Vagina (tissue), 2 donors: Measurements from ENCODE around the gene MND1. TPM values are rescaled to one million over a fixed set of nuclear protein-coding genes. Genes with fewer than 3 reads are reported as not detected.
A peak's percentile ranks its signal among the peaks of the same experiment; 100 is the strongest.

Experiments used
- DNase-seq, 2 donors: peaks; one replicate each; pipeline ENCODE4 v3.0.0-alpha.2; 2017; ENCODE audit errors: extremely low spot score in 2 of 2
- H3K27ac ChIP-seq: fragments of 200-600 bp; sonication (generic); one replicate; pipeline ENCODE4 v1.5.1; 2019
- H3K27me3 ChIP-seq: fragments of 200-600 bp; sonication (generic); one replicate; pipeline ENCODE4 v1.5.1; 2019
- H3K36me3 ChIP-seq, 2 donors: fragments of 200-600 bp; sonication (generic); one replicate each; pipeline ENCODE4 v1.5.1; 2017 to 2019
- H3K4me1 ChIP-seq: fragments of 200-600 bp; sonication (generic); one replicate; pipeline ENCODE4 v1.5.1; 2019
- H3K4me3 ChIP-seq, 2 donors: fragments of 200-600 bp; sonication (generic); 1 replicate in 1 of 2; 2 replicates in 1 of 2; pipeline ENCODE4 v1.5.1; 2016 to 2019
- H3K9me3 ChIP-seq: fragments of 200-600 bp; sonication (generic); one replicate; pipeline ENCODE4 v1.5.1; 2019
- POLR2A ChIP-seq, 2 donors: fragments of 450-650 bp; IDR thresholded peaks; one replicate each; pipeline ENCODE4 v1.6.1; 2017; ENCODE audit warnings: antibody characterized with exemption in 2 of 2, mild to moderate bottlenecking in 2 of 2, moderate library complexity in 2 of 2
- POLR2AphosphoS5 ChIP-seq, 2 donors: sonication (generic); formaldehyde crosslinking; IDR thresholded peaks; one replicate each; pipeline ENCODE4 v1.9.0; 2017; ENCODE audit warnings: antibody characterized with exemption in 2 of 2, mild to moderate bottlenecking in 2 of 2, low read depth in 1 of 2; ENCODE audit not compliant: insufficient read depth in 1 of 2
- intact Hi-C: fragments of 100-400 bp; cut with DNase I; formaldehyde crosslinking; loops from one replicate; pipeline ENCODE4 v1.15.1; 2023
- total RNA-seq: library from RNA; depleted of rRNA; stranded (reverse); fragments of >200 nt; gene quantifications from one replicate; pipeline ENCODE4 v1.2.3, GENCODE V29; 2016
- TF ChIP-seq, protein P1 (sequence below), 3 experiments: fragments of 450-650 bp in 2 of 3; fragments of 200-600 bp in 1 of 3; sonication (generic) in 1 of 3; IDR thresholded peaks; one replicate each; pipeline ENCODE4 v1.5.1; 2017 to 2019; ENCODE audit warnings: antibody characterized with exemption in 3 of 3, mild to moderate bottlenecking in 2 of 3, moderate library complexity in 2 of 3

MND1 gene
- total RNA-seq, 1 donor from 2014 or later, result not detected

GRCh38 chr4:153345012-153345981 is 809 bp downstream of the MND1 start:
- DNase-seq, result no peak
- peak overlapping the region; percentile 53 for H3K27ac ChIP-seq

GRCh38 chr4:153346031-153346430 is 1.5 kb downstream of the MND1 start:
- intact Hi-C loops, result loop anchor here (2.0 kb wide), 1 partner anchor 231 kb away; no protein-coding TSS in a partner anchor
- Histone ChIP-seq H3K36me3 (no peaks in the 10 kb centered on the region), H3K4me1 (no peaks in the 10 kb centered on the region), H3K9me3 (no peaks in the 10 kb centered on the region), H3K27me3 (no peaks in the 10 kb centered on the region), H3K4me3 (no peak overlapping the region), H3K27ac (no peak overlapping the region)
- no peak for DNase-seq
- TF ChIP-seq POLR2AphosphoS5 (IDR thresholded peaks at IDR 0.05; ENCODE audit: insufficient read depth in 1 of 2, low read depth in 1 of 2), result no peak
- TF ChIP-seq, protein P1, sequence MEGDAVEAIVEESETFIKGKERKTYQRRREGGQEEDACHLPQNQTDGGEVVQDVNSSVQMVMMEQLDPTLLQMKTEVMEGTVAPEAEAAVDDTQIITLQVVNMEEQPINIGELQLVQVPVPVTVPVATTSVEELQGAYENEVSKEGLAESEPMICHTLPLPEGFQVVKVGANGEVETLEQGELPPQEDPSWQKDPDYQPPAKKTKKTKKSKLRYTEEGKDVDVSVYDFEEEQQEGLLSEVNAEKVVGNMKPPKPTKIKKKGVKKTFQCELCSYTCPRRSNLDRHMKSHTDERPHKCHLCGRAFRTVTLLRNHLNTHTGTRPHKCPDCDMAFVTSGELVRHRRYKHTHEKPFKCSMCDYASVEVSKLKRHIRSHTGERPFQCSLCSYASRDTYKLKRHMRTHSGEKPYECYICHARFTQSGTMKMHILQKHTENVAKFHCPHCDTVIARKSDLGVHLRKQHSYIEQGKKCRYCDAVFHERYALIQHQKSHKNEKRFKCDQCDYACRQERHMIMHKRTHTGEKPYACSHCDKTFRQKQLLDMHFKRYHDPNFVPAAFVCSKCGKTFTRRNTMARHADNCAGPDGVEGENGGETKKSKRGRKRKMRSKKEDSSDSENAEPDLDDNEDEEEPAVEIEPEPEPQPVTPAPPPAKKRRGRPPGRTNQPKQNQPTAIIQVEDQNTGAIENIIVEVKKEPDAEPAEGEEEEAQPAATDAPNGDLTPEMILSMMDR (IDR thresholded peaks at IDR 0.05), result no peak

More at GRCh38 chr4:153345012-153345981, 809 bp downstream of the MND1 start:
- no peaks in the 10 kb centered on the region for H3K9me3 ChIP-seq
- TF ChIP-seq POLR2AphosphoS5 (IDR thresholded peaks at IDR 0.05; ENCODE audit: insufficient read depth in 1 of 2, low read depth in 1 of 2) (no peak), POLR2A (IDR thresholded peaks at IDR 0.05) (no peak)
- TF ChIP-seq, protein P1 (IDR thresholded peaks at IDR 0.05), result no peak
- no peaks in the 10 kb centered on the region for H3K27me3 ChIP-seq
- no peaks in the 10 kb centered on the region for H3K36me3 ChIP-seq
- H3K4me1 ChIP-seq, result no peaks in the 10 kb centered on the region
- intact Hi-C loops, result no loop called here
- H3K4me3 ChIP-seq, result peak overlapping the region; percentile 72 to 78

- TF ChIP-seq POLR2AphosphoS5 (IDR thresholded peaks at IDR 0.05; ENCODE audit: insufficient read depth in 1 of 2, low read depth in 1 of 2) (no peak), POLR2A (IDR thresholded peaks at IDR 0.05) (no peak)
- TF ChIP-seq, protein P1 (IDR thresholded peaks at IDR 0.05), result no peak
- DNase-seq, result no peak
- intact Hi-C loops, result loop anchor here (2.0 kb wide), 1 partner anchor 230 kb away; no protein-coding TSS in a partner anchor
- no peak overlapping the region for H3K27ac ChIP-seq
- H3K36me3 ChIP-seq, result no peaks in the 10 kb centered on the region
- no peaks in the 10 kb centered on the region for H3K27me3 ChIP-seq
- H3K9me3 ChIP-seq, result no peaks in the 10 kb centered on the region
- no peak overlapping the region for H3K4me3 ChIP-seq
- H3K4me1 ChIP-seq, result no peaks in the 10 kb centered on the region
These were observed 2.1 kb downstream of the MND1 start for GRCh38 chr4:153346563-153346962.

GRCh38 chr4:153347117-153347516 is 2.6 kb downstream of the MND1 start:
- Histone ChIP-seq H3K36me3 (no peaks in the 10 kb centered on the region), H3K4me1 (no peaks in the 10 kb centered on the region), H3K27me3 (no peaks in the 10 kb centered on the region), H3K27ac (no peak overlapping the region), H3K4me3 (no peak overlapping the region), H3K9me3 (no peaks in the 10 kb centered on the region)
- DNase-seq, result no peak
- intact Hi-C loops, result loop anchor here (2.0 kb wide), 1 partner anchor 230 kb away; no protein-coding TSS in a partner anchor
- no peak for TF ChIP-seq POLR2A (IDR thresholded peaks at IDR 0.05)
- TF ChIP-seq, protein P1 (IDR thresholded peaks at IDR 0.05), result no peak
- no peak for TF ChIP-seq POLR2AphosphoS5 (IDR thresholded peaks at IDR 0.05; ENCODE audit: insufficient read depth in 1 of 2, low read depth in 1 of 2)

DNA sequence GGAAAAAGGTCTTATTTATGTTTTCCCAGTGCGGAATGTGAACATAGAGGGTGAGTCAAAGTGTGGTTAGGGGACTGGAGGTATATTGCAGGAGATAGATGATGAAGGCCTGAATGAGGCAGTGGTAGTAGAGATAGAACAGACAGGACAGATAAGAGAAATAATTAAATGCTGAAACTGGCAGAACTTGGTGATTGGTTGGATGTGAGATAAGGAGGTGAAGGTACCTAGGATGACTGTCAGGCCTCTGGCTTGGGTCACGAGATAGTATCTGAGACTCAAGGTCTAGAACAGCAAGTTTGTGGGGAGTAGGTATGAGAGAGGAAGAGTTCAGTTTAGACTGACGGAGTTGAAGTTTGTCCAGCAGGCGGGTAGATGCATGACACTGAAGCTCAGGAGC is 3.5 kb downstream of the MND1 start:
- Histone ChIP-seq H3K27me3 (no peaks in the 10 kb centered on the region), H3K4me3 (no peak overlapping the region), H3K9me3 (no peaks in the 10 kb centered on the region), H3K36me3 (no peaks in the 10 kb centered on the region), H3K27ac (no peak overlapping the region), H3K4me1 (no peaks in the 10 kb centered on the region)
- DNase-seq, result no peak
- TF ChIP-seq, protein P1 (IDR thresholded peaks at IDR 0.05), result no peak
- TF ChIP-seq POLR2A (IDR thresholded peaks at IDR 0.05), result no peak
- TF ChIP-seq POLR2AphosphoS5 (IDR thresholded peaks at IDR 0.05; ENCODE audit: insufficient read depth in 1 of 2, low read depth in 1 of 2), result no peak
- intact Hi-C loops, result no loop called here
